Posterior vena cava (tissue), 2 donors: ENCODE data around the gene DUSP7. TPM values are rescaled to one million over a fixed set of nuclear protein-coding genes. Genes with fewer than 3 reads are reported as not detected.
"Not testable (repeated sequence)": the region's sequence is repeated elsewhere in the genome, so short reads cannot be mapped to it uniquely, and the experiment has no call there.

Experiments
- DNase-seq: peaks from one replicate; pipeline ENCODE4 v3.0.0-alpha.2; 2020; ENCODE audit warnings: low spot score
- intact Hi-C, 2 donors: fragments of 100-400 bp; cut with DNase I; formaldehyde crosslinking; loops; one replicate each; pipeline versions ENCODE4 v1.14.1 to v1.14.2; 2022 to 2023
- total RNA-seq, 2 donors: library from RNA; stranded (reverse); fragmentation: NEBNext Ultra II Directional; extraction: Animal tissue kit (Norgen Biotek cat#: 25700); gene quantifications; one replicate each; pipeline ENCODE4 v1.2.1, GENCODE V29; 2021
- donor health status: DM: yes; HTN: yes; CAD: no.
- donor health status: DM: yes; HTN: yes; CAD: no.

DUSP7 gene
- total RNA-seq, 2 donors from 2014 or later: 29.9 to 36.4 TPM

DNA sequence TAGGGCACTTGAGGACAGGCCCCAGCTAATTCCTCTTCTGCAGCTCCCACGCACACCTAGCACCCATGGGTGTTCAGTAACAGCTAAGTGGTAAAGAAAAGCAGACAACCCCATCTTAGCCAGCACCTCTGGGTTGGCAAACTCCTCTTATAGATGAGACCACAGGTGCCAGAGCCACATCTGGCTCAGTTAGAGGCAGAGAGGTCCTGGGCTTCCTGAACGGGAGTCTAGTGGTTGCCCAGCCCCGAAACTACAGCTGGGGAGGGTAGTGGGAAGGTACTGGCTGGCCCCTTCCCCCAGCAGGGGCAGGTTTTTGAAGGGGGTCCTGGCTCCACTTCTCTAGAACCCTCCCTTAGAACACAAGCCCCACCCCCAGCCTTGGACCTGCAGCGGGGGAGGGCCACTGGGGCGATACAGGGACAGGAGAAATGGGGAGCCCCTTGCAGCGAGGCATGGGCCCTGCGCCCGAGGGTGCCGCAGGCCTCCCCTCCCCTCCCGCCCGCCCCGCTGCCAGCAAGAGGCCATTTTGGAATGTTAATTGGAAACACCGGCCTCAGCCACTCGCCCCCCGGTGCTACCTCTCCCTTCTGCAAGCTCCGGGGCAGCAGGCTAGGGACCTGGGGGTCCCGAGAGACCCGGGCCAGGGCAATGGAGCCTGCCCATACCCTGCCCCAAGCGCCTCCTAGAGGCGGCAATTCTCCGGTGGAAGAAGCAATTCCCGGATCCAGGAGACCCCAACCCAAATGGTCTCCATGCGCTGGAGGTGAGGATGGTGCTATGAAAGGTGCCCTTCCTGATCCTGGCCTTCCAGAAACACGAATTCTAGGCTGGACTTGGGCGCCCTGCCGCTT lies 1.5 kb downstream of the DUSP7 start:
- DNase-seq: no peak
- intact Hi-C loops: loop anchor here (5.0 to 10.0 kb wide), 4 partner anchors 52 to 1720 kb away; no protein-coding TSS in a partner anchor

DNA sequence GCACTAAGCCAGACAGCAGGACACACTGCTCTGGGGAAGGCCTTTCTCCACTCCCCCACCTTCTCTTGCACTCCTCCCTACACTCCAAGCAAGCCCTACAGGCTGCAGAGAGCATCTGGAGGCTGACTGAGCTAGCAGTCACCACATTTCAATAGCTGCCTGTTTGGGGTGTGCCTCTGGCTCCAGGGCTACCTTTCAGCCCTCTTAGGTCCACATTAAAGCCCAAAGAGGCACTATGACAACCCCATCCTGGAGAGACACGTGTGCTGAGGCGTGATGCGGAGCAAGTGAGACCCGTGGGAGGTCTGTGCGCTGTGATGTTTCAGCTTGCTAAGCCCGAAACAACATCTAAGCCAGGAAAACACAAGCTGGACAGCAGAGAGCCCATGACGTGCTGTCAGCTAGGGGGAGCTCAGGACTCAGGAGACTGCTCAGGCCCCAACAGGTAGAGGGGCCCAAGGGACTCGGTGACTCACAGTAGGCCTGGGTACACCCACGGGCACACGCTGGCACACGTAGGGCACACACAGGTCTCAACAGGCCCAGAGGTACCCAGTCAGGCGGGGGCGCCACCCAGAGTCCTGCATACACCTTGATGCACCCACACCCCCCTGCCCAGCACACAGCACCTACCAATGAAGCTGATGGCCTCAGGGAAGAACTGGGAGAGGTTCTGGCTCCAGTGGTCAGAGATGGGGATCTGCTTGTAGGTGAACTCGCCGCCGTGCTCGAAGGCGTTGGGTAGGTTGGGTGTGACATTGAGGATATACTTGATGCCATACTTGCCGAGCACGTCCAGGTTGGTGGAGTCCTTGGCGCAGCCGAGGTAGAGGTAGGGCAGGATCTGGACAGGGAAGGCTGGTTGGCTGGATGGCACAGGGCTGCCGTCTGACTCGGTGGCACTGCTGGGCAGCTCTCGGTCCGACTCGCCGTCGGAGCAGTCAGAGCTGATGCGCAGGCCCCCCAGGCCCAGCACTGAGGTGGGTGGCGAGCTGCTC lies 2.8 kb downstream of the DUSP7 start:
- no peak for DNase-seq
- intact Hi-C loops: loop anchor here (2.0 to 10.0 kb wide), 3 partner anchors 49 to 1719 kb away; no protein-coding TSS in a partner anchor

DNA sequence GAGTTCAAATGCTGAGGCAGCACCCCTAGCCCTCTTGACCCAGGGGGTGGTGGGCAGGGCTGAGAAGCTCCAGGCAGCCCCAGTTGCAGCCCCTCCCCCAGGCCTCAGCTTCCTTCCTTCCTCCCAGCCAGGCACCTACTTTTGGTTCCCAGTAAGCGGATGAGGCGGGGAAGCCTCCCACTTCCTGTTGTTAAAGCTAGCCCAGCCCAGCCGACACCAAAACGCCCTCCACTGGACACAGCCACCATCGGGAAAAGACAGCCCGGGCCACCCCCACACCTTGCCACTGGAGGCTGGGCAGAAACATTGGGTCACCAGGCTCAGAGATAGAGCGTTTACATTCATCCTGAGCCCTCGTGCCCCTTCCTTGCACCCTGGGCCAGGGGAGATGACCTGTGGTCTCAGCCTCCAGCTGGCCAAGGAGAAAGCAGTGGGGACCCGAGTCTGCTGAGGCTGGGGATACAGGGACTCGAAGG lies 3.5 kb downstream of the DUSP7 start:
- peak; percentile 96 for DNase-seq
- intact Hi-C loops: loop anchor here (2.0 to 10.0 kb wide), 3 partner anchors 48 to 1718 kb away; no protein-coding TSS in a partner anchor

DNA sequence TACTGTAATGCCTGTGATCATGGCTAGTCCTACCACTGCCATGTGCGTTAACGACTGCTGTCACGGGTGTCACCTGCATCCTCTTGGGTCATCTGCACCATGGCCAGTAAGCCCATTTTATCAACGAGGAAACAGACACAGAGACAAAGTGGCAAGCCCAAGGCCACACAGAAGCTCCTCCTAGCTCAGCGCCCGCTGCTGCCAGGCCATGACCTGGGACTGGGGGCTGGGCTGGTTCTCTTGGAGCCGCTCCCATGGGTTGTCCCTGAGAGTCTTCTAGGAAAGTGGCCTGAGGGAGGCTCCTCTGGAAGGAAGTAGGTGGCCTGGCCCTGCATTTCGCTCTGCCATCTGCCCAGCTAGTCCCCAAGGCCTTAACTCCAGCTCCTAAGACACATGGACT lies 4.9 kb downstream of the DUSP7 start:
- intact Hi-C loops: loop anchor here in 1 of 2 donors (5.0 to 10.0 kb wide), 2 partner anchors 49 to 1717 kb away; no protein-coding TSS in a partner anchor

DNA sequence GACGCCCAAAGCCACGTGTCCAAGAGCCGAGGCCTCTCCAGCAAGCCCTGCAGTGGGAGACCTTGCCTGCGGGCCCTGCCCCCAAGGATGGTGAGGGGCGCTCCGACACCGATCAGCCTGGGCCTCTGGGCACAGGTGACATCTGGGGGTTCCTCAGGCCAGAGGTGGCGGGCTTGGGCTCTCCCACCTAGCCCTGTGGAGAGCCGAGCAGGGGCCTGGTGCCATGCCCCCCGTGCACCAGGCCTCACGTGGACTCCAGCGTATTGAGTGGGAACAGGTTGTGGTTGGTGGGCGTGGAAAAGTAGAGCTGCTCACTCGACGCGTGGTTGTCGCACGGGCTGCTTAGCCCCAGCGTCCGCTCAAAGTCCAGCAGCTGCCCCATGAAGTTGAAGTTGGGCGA lies 5.8 kb downstream of the DUSP7 start:
- intact Hi-C loops: loop anchor here in 1 of 2 donors (5.0 to 10.0 kb wide), 2 partner anchors 48 to 1716 kb away; no protein-coding TSS in a partner anchor
- DNase-seq: no peak

More for the DNA sequence above, 4.9 kb downstream of the DUSP7 start:
- no peak for DNase-seq

DNA sequence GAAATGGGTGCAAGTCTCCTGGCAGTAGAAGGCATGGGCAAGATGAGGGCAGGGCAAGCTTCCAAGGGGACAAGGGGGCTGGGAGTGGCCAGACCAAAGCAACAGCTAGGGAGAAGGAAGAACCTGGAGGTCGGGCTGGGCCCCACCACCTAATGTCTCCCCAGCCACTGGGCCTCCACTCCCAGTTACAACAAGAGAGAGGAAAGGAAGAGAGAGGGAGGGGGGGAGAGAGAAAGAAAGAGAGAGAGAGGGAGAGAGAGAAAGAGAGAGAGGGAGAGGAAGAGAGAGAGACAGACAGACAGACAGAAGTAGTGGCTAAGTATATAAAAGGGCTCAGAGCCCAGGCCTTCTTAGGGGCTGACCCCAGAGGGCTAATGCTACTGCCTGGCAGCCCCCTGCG lies 6.9 kb downstream of the DUSP7 start:
- intact Hi-C loops: no loop called here

DNA sequence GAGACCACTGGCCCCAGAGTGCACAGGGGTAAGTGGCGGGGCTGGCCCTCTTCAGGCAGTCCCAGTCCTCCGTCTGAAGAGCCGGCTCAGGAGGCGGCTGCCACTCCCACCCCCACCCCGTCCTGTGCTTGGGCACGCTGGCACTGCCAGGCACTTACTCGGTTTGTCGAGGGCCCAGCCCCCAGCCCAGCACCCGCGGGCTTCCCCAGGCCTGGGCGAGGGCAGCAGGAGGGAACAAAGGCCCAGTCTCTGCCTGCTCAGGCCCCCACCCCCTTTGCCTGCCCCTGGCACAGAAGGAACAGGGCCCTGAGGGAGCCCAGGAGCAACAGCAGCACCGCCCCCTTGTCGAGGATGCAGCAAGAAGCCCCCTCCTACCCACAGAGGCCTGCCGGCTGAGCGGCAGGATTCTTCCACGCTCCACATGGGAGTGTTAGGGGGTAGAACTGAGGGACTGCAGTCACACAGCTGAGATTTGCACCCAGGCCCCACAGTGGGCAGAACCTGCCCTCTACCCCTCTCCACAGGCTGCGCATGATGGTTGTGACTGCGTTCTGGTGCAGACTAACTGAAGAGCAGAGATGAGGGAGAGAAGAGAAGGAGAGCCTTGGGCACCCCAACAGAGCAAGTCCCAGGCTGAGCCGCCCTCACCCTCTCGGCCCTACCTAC lies 8.9 kb downstream of the DUSP7 start:
- no peak for DNase-seq
- intact Hi-C loops: no loop called here

More for the DNA sequence above, 6.9 kb downstream of the DUSP7 start:
- no peak for DNase-seq

DNA sequence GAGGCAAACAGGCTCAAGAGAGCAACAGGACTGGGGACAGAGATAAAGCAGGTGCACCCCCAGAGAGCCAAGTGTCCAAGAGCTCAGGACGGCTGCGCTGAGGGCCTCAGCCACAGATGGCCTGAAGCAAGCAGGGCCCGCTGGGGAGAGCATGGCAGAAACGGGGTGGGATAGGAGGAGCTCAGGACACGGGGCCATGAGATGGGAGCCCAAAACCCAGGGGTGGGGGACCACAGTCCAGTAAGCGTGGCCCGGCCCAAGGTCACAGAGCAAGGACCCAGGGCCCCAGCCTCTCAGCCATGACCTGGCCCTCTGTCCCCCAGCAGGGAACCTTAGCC lies 9.5 kb downstream of the DUSP7 start:
- no peak for DNase-seq
- intact Hi-C loops: no loop called here

DNA sequence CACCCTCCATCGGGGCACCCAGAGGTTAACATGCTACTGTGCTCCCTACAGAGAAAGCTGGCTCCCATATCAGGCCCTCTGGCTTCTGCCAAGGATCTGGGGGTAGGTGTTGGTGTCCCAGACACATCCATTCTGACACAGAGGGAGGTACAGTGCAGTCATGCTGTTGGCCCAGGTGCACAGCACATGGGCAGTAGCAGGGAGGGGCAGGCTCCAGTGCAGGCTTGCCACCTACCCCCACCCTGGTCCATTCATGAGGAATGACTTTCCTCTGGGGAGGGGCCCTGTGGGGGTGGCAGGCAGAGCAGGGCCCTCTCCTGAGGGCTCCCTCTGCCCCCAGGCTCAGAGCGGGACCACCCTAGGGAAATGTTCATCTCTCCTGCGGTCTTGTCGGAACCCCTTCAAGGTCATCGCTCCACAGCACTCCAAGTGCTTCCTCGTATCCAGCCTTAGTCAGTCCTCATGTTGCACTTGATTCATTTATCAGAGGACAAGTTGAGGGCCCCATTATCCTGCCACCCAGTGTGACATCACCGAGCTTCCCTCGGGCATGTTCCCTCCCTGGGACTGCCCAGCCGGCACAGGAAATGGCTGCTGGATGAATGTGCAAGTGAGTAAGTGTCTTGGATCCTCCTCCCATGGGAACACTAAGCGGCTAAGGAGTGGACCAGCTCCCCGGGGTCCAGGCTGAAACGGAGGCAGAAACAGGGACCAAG lies 10.0 kb downstream of the DUSP7 start:
- DNase-seq: peak; percentile 90
- intact Hi-C loops: no loop called here

DNA sequence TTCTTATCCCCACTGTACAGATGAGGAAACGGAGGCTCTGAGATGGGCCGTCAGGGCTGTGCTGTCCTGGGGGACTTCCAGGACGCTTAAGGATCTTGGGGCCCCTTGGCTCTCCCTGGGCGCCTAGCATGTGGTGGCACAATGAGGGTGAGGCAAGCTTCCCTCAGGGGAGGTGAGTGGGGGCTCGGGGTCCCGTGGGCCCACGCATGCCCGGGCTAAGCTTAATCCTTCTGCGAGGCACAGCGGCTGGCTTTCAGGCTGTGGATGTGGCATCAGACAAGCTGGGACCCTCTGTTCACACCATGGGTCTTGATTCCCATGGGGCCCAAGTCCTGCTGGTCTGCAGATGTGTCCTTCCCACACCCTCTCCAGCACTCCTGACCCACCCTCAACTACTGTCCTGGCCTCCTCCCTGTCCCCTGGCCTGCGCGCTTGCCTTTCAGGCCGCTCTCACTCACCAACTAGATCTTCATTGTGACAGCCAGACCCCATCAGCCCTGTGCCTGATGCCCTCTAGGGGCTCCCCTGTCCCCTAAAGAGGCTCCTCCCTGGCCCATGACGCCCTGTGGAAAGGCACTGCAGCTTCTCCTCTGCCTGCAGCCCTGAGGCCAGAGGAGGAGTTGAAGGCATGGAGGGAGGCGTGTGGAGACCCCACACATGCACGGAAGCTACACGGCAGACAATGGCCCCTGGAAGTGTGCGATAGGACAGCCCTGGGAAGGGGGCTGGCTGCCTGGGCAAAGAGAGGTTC lies 11.3 kb downstream of the DUSP7 start:
- no peak for DNase-seq
- intact Hi-C loops: no loop called here

DNA sequence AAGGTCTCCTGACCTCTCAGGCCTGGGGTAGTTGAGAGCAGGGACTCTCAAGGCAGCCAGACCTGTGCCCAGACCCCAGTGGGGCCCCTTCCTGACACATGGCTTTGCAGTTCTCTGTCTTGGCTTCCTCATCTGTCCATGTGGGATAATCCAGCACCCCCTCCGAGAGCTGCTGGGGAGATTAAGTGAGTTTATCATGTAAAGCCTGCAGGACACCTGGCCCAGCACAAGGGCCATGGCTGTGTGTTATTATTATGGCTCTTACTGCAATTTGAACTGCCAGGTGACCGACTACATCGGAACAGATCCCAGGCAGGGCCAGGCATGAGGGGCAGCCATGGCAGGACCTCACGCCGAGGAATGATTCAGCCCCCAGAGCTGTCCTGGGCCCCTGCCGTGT lies 12.6 kb downstream of the DUSP7 start:
- intact Hi-C loops: no loop called here
- DNase-seq: no peak

DNA sequence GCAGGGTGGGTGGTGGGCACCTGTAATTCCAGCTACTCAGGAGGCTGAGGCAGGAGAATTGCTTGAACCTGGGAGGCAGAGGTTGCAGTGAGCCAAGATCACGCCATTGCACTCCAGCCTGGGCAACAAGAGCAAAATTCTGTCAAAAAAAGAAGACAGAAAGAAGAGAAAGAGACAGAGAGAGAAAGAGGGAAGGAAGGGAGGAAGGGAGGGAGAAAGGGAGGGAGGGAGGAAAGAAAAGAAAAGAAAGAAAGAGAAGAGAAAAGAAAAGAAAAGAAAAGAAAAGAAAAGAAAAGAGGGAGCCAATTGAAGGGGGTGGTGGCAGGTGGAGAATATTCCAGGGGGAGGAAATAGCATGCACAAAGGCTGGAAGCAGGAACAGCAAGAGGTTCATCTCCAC lies 13.3 kb downstream of the DUSP7 start:
- DNase-seq, intact Hi-C loops: not testable (repeated sequence)

DNA sequence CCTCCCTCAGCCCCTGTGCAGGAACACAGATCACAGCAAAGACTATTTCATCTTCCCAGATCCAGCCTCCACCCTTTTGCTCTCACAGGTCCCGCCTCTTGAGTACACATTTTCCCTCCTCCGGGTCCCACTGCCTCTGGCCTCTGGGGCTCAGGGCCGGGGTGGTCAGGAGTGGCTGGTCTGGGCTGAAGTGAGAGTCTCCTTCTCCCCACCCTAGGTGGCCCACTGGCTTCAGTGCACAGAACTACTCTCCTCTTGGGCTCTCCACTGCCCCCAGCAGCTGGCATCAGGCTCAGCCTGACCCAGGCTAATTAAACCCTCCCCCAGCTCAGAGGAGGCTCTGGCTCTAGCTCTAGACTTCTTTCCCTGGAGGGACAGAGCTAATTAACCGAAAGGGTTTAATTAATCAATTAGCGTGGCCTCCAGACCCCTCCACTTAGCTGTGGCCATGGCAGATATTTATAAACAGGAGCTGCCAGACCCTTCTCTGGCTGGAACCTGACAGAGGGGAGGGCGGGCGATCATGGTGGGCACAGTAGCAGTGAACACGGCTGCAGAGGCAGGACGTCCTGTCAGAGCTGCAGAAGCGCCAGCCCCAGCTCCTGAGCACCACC lies 15.1 kb downstream of the DUSP7 start:
- no peak for DNase-seq
- intact Hi-C loops: no loop called here

DNA sequence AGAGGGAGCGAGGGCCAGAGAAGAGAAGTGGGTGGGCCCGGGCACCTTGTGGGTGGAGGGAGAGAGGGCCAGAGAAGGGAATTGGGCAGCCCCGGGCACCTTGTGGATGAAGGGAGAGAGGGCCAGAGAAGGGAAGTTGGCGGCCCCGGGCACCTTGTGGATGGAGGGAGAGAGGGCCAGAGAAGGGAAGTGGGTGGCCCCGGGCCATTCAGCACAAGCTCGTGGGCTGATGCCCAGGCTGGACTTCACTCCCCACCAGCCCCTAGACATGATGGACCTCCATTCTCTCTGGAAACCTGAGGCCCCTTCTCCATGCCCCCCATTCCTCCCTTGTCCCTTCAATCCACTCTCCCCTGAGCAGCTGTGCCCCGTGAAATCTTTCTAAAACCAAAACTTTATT lies 15.8 kb downstream of the DUSP7 start:
- intact Hi-C loops: no loop called here
- DNase-seq: no peak

DNA sequence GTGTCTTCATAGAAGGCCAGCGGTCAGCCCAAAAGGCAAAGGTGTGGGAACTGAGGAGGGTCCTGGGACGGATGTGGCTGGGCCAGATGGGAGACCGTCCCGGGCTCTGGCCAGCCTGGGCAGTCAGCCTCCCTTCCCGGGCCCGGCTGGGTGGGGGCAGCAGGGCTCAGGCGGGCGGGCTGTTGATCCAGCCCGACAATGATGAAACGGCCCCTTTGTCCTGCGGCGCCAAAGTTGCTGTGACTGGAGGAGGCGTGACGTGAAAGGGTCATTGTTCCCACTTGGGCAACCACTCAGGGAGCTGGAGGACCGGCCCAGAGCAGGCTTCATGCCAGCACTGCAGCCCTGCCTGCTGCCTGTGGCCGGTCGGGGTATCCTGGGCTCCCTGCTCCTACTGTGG lies 16.5 kb downstream of the DUSP7 start:
- peak; percentile 91 for DNase-seq
- intact Hi-C loops: no loop called here

DNA sequence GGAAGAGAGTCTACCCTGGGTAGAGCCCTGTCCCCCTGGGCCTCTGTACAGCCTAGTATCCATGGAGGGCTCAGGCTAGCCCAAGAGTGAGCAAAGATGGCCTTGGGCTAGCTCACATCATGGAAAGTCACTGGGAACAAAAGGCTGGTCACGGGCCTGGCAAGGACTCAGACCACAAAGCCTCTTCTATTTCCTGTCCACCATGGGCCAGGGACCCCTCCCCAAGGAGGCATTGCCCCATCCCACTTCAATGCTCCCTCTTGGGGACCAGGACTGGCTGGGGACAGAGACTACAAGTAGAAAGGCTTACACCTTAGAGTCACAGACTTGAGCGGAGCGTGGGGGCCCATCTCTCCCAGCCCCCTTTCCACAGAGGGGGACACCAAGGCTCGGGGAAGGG lies 16.9 kb downstream of the DUSP7 start:
- intact Hi-C loops: no loop called here
- no peak for DNase-seq

DNA sequence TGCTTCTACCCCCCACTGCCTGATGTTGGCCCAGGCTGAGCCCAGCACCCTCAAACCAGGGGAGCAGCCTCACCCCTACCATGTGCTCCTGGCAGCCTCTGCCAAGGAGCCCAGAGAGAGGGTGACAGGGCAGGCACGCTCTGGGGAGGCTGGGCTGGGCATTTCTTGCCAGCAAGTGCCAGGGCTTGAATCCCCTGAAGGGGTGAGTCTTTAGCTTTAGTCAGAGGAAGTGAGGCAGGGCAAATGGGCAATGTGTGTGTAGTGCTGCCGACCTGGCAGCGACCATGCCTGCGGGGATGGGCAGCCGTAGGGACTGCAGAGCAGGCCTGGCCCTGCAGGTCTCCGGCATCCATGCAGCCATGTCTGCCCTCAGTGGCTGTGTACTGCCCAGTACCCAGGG lies 18.1 kb downstream of the DUSP7 start:
- intact Hi-C loops: no loop called here
- no peak for DNase-seq
